Measurements from ENCODE around the gene GABRA5. TPM values are rescaled to one million over a fixed set of nuclear protein-coding genes. Genes with fewer than 3 reads are reported as not detected.
"Not testable (repeated sequence)": the region's sequence is repeated elsewhere in the genome, so short reads cannot be mapped to it uniquely, and the experiment has no call there.

Gene GABRA5
- total and polyA plus RNA-seq, 3 experiments from 2014 or later, result not detected

- Mint-ChIP-seq H3K9me3 (peaks cover 0 to 12% (median 6%) of the 10 kb centered on the region in 5 donors), H3K4me3 (no peak overlapping the region), H3K27me3 (peaks cover 3 to 5% of the 10 kb centered on the region in 2 donors), H3K36me3 (no peaks in the 10 kb centered on the region), H3K27ac (no peak overlapping the region), H3K4me1 (no peaks in the 10 kb centered on the region)
- Histone ChIP-seq H3K4me1 (ENCODE audit: insufficient read depth, low read length) (no peaks in the 10 kb centered on the region), H3K27me3 (ENCODE audit: insufficient read depth, low read length, poor library complexity, severe bottlenecking) (no peaks in the 10 kb centered on the region), H3K27ac (ENCODE audit: low read depth, low read length) (no peak overlapping the region), H3K36me3 (ENCODE audit: insufficient read depth, low read length) (no peaks in the 10 kb centered on the region), H3K4me3 (ENCODE audit: low read length) (no peak overlapping the region), H3K9me3 (ENCODE audit: low read length) (no peaks in the 10 kb centered on the region)
- ChIA-PET POLR2A (no interaction called here), CTCF (no interaction called here)
- no peak for DNase-seq
Measured at GRCh38 chr15:26891448-26892181, 24.8 kb downstream of the GABRA5 start.

DNA sequence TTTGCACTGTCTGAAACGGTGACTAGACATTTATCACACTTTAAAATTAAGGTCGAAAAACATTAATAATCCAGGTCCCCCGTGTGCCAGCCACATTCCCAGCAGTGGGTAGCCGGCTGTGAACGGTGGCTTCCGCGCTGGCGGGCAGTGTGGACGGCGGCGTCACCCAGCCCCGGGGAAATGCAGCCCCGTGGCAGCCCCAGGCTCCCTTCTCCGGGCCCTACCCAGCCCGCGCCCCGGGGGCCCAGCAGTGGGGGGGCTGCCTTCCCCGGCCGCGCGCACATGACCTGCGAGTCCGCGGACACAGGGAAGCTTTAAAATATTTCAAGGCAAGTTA, 25.3 kb downstream of the GABRA5 start:
- H3K27ac Mint-ChIP-seq, result no peak overlapping the region
- Histone ChIP-seq H3K36me3 (ENCODE audit: insufficient read depth, low read length) (no peaks in the 10 kb centered on the region), H3K4me3 (ENCODE audit: low read length) (no peak overlapping the region), H3K27me3 (ENCODE audit: insufficient read depth, low read length, poor library complexity, severe bottlenecking) (no peaks in the 10 kb centered on the region), H3K9me3 (ENCODE audit: low read length) (no peaks in the 10 kb centered on the region), H3K27ac (ENCODE audit: low read depth, low read length) (no peak overlapping the region), H3K4me1 (ENCODE audit: insufficient read depth, low read length) (no peaks in the 10 kb centered on the region)
- ChIA-PET CTCF (no interaction called here), POLR2A (no interaction called here)
- peaks cover 3 to 5% of the 10 kb centered on the region in 2 donors for H3K27me3 Mint-ChIP-seq
- H3K4me3 Mint-ChIP-seq, result no peak overlapping the region
- H3K9me3 Mint-ChIP-seq, result peaks cover 0 to 12% (median 6%) of the 10 kb centered on the region in 5 donors
- no peaks in the 10 kb centered on the region for H3K4me1 Mint-ChIP-seq
- no peak for DNase-seq
- H3K36me3 Mint-ChIP-seq, result no peaks in the 10 kb centered on the region

DNA sequence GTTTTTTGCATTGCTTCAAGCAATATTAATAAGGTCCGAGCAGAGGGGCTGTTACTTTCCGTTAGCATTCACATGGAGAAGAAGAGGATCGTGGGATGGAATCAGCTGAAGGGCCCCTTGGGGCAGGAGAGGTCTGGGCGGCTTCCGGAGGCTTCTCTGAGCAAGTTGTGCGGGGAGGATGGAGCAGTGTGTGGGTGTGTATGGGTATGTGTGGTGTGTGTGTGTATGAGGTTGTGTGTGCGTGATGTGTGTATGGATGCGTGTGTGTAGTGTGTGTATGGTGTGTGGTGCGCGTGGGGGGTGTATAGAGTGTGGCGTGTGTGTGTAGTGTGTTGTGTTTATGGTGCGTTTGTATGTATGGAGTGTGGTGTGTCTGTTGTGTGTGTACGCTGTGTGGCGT, 25.8 kb downstream of the GABRA5 start:
- no peaks in the 10 kb centered on the region for H3K36me3 ChIP-seq (ENCODE audit: insufficient read depth, low read length)
- no peak for DNase-seq
- H3K27me3 Mint-ChIP-seq, result peaks cover 3 to 5% of the 10 kb centered on the region in 2 donors
- CTCF ChIA-PET, result no interaction called here
- no peaks in the 10 kb centered on the region for H3K36me3 Mint-ChIP-seq
- H3K27me3 ChIP-seq (ENCODE audit: insufficient read depth, low read length, poor library complexity, severe bottlenecking), result no peaks in the 10 kb centered on the region
- no peak overlapping the region for H3K4me3 Mint-ChIP-seq
- H3K4me1 Mint-ChIP-seq, result no peaks in the 10 kb centered on the region
- no peak overlapping the region for H3K27ac Mint-ChIP-seq
- POLR2A ChIA-PET, result no interaction called here
- no peak overlapping the region for H3K27ac ChIP-seq (ENCODE audit: low read depth, low read length)
- H3K9me3 Mint-ChIP-seq, result peaks cover 0 to 16% (median 6%) of the 10 kb centered on the region in 5 donors
- no peaks in the 10 kb centered on the region for H3K4me1 ChIP-seq (ENCODE audit: insufficient read depth, low read length)
- H3K4me3 ChIP-seq (ENCODE audit: low read length), result no peak overlapping the region
- no peaks in the 10 kb centered on the region for H3K9me3 ChIP-seq (ENCODE audit: low read length)

- no peak for DNase-seq
- Mint-ChIP-seq H3K36me3 (no peaks in the 10 kb centered on the region), H3K27ac (no peak overlapping the region), H3K9me3 (peaks cover 6 to 19% (median 7%) of the 10 kb centered on the region in 5 donors), H3K4me1 (no peaks in the 10 kb centered on the region), H3K4me3 (no peak overlapping the region), H3K27me3 (peaks cover 3 to 5% of the 10 kb centered on the region in 2 donors)
- Histone ChIP-seq H3K4me3 (ENCODE audit: low read length) (no peak overlapping the region), H3K4me1 (ENCODE audit: insufficient read depth, low read length) (no peaks in the 10 kb centered on the region), H3K9me3 (ENCODE audit: low read length) (no peaks in the 10 kb centered on the region), H3K36me3 (ENCODE audit: insufficient read depth, low read length) (no peaks in the 10 kb centered on the region), H3K27ac (ENCODE audit: low read depth, low read length) (no peak overlapping the region), H3K27me3 (ENCODE audit: insufficient read depth, low read length, poor library complexity, severe bottlenecking) (no peaks in the 10 kb centered on the region)
- POLR2A ChIA-PET, result no interaction called here
- CTCF ChIA-PET, result no interaction called here
Measured at GRCh38 chr15:26893351-26894065, 26.6 kb downstream of the GABRA5 start.

DNA sequence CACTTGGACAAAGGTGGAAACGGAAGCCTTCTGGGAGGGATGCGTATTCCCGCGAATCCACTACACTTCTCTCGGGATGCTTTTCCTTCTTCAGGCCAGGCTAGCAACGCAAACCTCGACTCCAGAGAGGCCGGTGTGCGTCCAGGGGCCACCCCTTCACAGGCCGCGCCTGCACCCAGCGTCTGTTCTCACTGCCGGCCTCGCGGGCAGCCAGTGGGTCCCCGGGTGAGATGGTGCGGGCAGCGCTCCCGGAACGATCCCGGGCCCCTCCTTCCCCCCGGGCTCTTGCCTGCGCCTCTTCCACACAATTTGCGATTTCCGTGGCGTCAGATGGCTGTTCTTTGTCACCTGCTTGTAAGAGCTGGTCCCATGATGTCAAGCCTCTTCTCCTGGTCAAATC, 27.3 kb downstream of the GABRA5 start:
- Mint-ChIP-seq H3K4me3 (no peak overlapping the region), H3K27me3 (peaks cover 3 to 5% of the 10 kb centered on the region in 2 donors), H3K27ac (no peak overlapping the region), H3K36me3 (no peaks in the 10 kb centered on the region), H3K4me1 (no peaks in the 10 kb centered on the region), H3K9me3 (peaks cover 6 to 19% (median 11%) of the 10 kb centered on the region in 5 donors)
- ChIA-PET POLR2A (no interaction called here), CTCF (no interaction called here)
- Histone ChIP-seq H3K9me3 (ENCODE audit: low read length) (no peaks in the 10 kb centered on the region), H3K4me1 (ENCODE audit: insufficient read depth, low read length) (no peaks in the 10 kb centered on the region), H3K36me3 (ENCODE audit: insufficient read depth, low read length) (no peaks in the 10 kb centered on the region), H3K27ac (ENCODE audit: low read depth, low read length) (no peak overlapping the region), H3K27me3 (ENCODE audit: insufficient read depth, low read length, poor library complexity, severe bottlenecking) (no peaks in the 10 kb centered on the region), H3K4me3 (ENCODE audit: low read length) (no peak overlapping the region)
- DNase-seq, result no peak

- H3K27ac ChIP-seq (ENCODE audit: low read depth, low read length); H3K36me3 ChIP-seq (ENCODE audit: insufficient read depth, low read length); DNase-seq; H3K27me3 ChIP-seq (ENCODE audit: insufficient read depth, low read length, poor library complexity, severe bottlenecking); H3K27me3 Mint-ChIP-seq; H3K4me3 ChIP-seq (ENCODE audit: low read length); H3K36me3 Mint-ChIP-seq; H3K4me1 ChIP-seq (ENCODE audit: insufficient read depth, low read length); H3K9me3 ChIP-seq (ENCODE audit: low read length); H3K4me1 Mint-ChIP-seq; CTCF ChIA-PET; H3K27ac Mint-ChIP-seq; H3K4me3 Mint-ChIP-seq; POLR2A ChIA-PET: not testable (repeated sequence)
- peaks cover 9 to 22% (median 14%) of the 10 kb centered on the region in 5 donors for H3K9me3 Mint-ChIP-seq
Measured at GRCh38 chr15:26895346-26895745, 28.5 kb downstream of the GABRA5 start.

GRCh38 chr15:26899658-26900057, 32.8 kb downstream of the GABRA5 start:
- POLR2A ChIA-PET, result no interaction called here
- H3K9me3 Mint-ChIP-seq, result peaks cover 16 to 36% (median 33%) of the 10 kb centered on the region in 5 donors
- H3K4me3 ChIP-seq (ENCODE audit: low read length), result no peak overlapping the region
- DNase-seq, result no peak
- no peaks in the 10 kb centered on the region for H3K36me3 ChIP-seq (ENCODE audit: insufficient read depth, low read length)
- H3K27ac Mint-ChIP-seq, result no peak overlapping the region
- H3K27me3 ChIP-seq (ENCODE audit: insufficient read depth, low read length, poor library complexity, severe bottlenecking), result no peaks in the 10 kb centered on the region
- no peaks in the 10 kb centered on the region for H3K4me1 Mint-ChIP-seq
- H3K27ac ChIP-seq (ENCODE audit: low read depth, low read length), result no peak overlapping the region
- CTCF ChIA-PET, result no interaction called here
- no peak overlapping the region for H3K4me3 Mint-ChIP-seq
- no peaks in the 10 kb centered on the region for H3K27me3 Mint-ChIP-seq
- peaks cover 4% of the 10 kb centered on the region for H3K9me3 ChIP-seq (ENCODE audit: low read length)
- H3K36me3 Mint-ChIP-seq, result no peaks in the 10 kb centered on the region
- H3K4me1 ChIP-seq (ENCODE audit: insufficient read depth, low read length), result no peaks in the 10 kb centered on the region

DNA sequence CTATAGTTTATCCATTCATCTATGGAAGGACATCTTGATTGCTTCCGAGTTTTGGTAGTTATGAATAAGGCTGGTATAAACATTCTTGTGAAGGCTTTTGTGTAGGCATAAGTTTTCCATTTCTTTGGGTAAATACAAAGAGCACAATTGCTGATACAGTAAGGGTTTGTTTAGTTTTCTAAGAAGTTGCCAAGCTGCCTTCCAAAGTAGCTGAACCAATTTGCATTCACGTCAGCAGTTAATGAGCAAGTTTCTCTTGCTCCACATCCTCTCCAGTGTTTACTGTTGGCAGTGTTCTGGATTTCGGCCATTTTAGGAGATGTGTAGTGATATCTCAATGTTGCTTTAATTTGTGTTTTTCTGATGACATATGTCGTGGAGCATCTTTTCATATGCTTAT, 34.2 kb downstream of the GABRA5 start:
- no peaks in the 10 kb centered on the region for H3K36me3 Mint-ChIP-seq
- H3K27ac Mint-ChIP-seq, result no peak overlapping the region

More for the DNA sequence above, 34.2 kb downstream of the GABRA5 start:
- no peak overlapping the region for H3K27ac ChIP-seq (ENCODE audit: low read depth, low read length)
- H3K9me3 ChIP-seq (ENCODE audit: low read length), result peaks cover 4% of the 10 kb centered on the region
- no peaks in the 10 kb centered on the region for H3K27me3 ChIP-seq (ENCODE audit: insufficient read depth, low read length, poor library complexity, severe bottlenecking)
- no peaks in the 10 kb centered on the region for H3K4me1 Mint-ChIP-seq
- POLR2A ChIA-PET, result no interaction called here
- no peaks in the 10 kb centered on the region for H3K36me3 ChIP-seq (ENCODE audit: insufficient read depth, low read length)
- H3K9me3 Mint-ChIP-seq, result peaks cover 23 to 48% (median 37%) of the 10 kb centered on the region in 5 donors
- H3K4me3 Mint-ChIP-seq, result no peak overlapping the region
- H3K4me3 ChIP-seq (ENCODE audit: low read length), result no peak overlapping the region
- CTCF ChIA-PET, result no interaction called here
- H3K27me3 Mint-ChIP-seq, result no peaks in the 10 kb centered on the region
- no peaks in the 10 kb centered on the region for H3K4me1 ChIP-seq (ENCODE audit: insufficient read depth, low read length)
- DNase-seq, result no peak
